GM19395 (cell line): Measurements from ENCODE around the gene HEATR9.

Experiments used
- ATAC-seq: cut with Tn5 transposase; IDR thresholded peaks from one replicate; pipeline ENCODE4 v1.9.1; 2021; ENCODE audit warnings: mild to moderate bottlenecking, moderate library complexity; ENCODE audit not compliant: unreplicated experiment

HEATR9 gene

DNA sequence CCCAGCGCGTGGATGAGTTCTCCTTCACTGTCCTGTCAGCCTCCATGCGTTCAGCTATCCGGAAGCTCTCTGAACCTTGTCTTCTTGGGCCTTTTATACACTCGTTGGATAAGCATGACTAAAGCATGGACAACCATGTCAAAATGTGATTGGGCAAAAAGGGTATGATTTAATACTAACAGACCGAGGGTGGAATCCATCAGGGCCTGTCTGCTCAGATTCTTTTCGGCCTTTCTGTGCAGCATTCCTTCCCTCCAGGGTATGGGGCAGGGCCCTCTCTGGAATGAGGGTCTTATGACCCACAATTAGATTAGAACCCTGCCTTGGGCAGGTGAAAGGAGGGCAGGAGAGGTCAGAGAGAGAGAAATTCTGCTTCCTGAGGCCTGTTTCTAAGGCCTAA, 25.5 kb upstream of the HEATR9 start:
- no peak for ATAC-seq

DNA sequence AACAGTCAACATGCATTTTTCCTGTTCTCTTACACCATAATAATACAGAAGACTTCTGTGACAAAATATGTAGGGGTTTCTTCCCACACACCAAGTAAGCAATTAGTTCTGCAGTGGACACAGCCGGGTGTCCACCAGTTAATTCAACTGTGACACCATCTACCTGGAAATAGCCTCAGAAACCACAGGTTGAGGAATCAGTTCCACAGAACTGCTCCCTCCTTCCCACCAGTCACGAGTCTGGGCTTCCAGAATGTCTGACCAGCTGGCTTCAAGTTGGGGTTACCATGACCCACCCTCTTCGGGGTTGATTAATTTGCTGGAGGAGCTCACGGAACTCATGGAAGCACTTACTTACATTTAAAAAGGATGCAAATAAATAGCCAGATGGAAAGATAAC, 25.1 kb upstream of the HEATR9 start:
- ATAC-seq: no peak

DNA sequence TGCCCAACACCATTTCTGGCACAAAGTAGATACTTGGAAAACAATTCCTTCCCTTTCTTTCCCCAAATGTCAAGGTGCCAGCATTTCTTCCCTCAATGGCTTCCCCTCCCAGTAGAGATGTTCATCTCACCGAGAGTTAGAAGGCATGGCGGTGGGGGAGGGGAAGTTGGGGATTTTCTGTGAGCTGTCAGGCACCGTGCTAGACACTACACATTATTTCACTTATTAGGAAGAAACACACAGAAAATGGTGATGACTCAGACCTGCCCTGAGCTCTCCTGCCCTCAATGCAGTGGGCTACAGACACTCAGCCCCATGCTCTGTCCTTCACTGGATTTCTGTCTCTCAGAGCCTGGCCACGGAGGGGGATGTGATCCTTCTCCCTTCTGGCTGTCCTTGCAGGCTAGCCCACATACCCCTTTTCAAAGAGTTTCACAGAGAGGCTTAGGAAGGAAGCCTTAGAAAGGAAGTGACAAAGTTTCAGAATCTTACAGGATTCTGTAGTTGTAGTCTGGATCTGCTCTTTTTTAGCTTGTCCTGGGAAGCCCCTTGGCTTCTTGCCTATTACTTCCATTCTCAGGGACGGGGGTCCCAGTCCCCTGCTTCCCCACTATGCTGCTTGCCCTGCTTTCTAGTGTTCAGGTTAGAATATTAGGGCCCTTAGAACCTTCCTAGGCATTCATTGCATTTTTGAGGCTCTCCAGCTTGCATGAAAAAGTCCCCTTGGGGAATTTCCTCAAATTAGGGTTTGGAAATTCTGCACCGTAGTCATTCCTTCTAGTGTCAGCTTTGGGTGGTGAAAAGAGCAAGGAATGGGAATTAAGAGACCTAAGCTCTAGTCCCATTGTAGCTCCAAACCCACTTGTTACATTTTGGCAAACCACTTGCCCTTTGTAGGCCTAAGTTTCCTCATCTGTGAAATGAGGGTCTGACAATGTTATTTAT, 23.7 kb upstream of the HEATR9 start:
- ATAC-seq: no peak

DNA sequence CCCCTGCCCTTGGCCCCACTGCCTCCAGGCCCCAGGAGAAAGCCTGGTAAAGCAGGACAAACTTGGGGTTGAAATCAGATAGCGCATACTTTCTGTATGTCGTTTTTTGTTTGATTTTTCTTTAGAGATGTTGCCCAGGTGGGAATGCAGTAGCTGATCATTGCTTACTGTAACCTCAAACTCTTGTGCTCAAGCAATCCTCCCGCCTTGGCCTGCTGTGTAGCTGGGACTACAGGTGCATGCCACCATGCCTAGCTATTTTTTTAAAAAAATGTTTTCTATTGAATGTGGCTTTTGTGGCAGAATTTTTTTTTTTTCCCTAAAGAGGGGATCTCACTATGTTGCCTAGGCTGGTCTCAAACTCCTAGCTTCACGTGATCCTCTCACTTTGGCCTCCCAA, 22.6 kb upstream of the HEATR9 start:
- ATAC-seq: no peak

DNA sequence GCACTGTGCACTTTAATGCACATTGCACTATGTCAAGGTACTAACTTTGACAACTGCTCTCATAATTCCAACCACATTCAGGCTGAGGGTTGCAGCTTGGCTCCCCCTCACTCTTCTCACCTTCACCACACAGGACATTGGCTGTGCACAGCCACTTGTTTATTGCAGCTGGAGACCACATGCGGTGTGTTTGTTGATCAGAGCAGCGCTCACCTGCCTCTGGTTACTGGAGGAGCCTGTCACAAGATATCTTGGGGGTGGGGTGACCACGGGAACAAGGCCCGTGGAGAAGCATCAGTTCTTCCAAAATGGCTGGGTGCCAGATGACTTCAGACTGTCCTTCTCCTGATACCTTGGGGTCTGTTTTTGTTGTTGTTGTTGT, 22.1 kb upstream of the HEATR9 start:
- no peak for ATAC-seq

DNA sequence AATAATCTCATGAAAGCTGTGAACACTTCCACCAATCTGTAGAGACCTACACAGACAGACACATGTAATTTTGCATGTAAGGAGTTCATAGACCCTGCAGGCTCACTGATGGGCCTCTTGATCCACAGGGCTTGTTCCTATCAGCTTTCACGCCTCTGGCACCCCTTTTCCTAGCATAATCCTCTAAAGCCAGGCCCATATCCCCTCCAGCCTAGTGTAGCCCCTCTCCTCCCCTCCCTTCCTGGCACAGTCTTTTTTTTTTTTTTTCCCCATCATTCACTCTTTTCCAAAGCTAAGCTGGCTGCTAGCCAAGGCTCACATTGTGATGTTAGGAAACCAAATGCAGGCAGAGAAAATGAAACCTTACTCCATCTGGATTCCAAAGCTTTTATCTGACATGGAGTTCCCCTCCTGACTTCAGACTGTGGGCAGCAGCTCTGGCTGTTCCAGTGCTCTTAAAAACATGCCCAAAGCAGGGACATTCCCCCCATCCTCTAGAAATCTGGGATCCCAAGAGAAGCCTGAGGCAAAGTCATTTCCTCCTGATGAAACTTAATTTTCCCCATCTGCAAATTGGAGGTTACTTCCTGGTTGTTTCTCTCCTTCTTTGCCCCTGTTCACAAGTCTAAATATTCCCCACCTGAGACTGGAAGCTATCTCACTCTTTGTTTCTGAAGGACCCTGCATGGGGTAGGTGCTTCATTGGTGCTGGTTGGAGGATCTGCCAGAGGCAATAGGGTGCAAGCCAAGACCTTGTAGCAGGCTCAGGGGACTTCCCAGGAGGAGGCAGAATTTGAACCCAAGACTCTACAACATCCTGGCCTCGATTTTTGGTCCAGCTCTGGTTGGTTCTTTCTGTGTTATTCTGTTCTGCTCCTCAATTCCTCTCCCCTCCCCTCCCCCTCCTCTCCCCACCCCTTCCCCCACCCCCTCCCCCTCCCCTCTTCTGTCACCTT, 21.4 kb upstream of the HEATR9 start:
- no peak for ATAC-seq

DNA sequence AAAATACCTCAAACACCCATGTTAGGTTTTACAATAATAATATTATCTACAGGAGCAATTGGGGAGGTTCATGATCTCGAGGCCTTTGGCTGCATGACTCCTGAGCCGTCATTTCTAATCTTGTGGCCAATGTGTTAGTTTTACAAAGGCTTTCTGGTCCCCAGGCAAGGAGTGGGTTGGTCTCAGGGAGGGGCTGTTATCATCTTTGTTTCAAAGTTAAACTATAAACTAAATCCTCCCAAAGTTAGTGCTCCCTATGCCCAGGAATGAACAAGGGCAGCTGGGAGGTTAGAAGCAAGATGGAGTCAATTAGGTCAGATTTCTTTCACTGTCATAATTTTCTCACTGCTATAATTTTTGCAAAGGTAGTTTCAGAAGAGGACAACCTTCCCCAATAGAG, 20.6 kb upstream of the HEATR9 start:
- ATAC-seq: no peak

DNA sequence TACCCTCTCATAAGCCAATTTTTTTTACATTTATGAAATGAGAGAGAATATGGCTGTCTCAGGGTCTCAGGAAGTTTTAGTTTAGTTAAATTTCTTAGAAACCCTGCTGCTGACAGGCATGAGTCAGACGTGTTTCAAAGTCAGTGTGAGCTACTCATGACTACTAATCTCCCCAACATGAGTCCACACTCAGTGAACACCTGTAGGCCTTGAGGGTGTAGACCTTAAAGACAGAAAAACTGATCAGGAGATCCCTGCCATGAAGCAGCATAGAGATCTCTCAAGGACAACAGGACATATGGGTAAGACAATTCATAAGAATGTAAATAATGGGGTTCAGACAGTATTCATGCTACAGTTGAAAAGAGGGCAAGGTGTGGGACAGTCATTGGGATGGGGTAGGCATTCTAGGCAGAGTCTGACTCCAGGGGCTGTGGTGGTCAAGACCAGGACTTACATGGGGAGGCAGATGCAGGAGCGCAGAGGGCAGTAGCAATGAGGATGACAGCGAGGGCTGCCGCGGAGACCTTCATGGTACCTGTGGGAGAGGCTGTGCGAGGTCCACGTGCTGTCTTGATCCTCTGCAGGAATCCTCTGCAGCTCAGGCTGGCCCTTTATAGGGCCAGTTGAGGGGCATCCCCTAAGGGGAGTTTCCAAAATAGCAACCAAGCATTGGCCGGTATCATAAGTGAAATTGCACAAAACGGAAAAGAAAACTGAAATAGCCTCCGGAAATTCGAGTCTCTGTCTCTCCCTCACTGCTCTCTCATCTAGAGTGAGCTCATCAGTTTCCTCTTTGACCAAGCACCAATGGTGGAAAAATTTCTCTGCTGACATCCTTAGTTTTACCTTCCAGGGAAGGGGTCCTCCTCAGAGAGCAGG, 11.3 kb upstream of the HEATR9 start, which contains the start of gene CCL5:
Gene CCL5 (minus strand): TSS at position 588 of the 882 bp plus-strand sequence.
- ATAC-seq: peak; percentile 93

DNA sequence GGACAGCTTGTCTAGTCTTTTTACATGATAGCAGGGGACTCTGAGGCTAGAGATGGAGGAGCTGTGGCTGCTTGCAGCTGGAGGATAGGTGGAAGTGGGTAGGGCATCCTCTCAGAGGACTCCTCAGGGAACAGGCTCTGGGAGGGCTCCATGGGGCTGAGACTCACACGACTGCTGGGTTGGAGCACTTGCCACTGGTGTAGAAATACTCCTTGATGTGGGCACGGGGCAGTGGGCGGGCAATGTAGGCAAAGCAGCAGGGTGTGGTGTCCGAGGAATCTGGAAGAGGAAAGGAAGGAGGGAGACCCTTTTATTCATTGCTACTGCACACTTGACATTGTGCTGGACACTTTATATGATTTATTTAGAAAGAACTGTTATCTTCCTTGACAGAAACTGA, 9.7 kb upstream of the HEATR9 start:
- ATAC-seq: no peak

DNA sequence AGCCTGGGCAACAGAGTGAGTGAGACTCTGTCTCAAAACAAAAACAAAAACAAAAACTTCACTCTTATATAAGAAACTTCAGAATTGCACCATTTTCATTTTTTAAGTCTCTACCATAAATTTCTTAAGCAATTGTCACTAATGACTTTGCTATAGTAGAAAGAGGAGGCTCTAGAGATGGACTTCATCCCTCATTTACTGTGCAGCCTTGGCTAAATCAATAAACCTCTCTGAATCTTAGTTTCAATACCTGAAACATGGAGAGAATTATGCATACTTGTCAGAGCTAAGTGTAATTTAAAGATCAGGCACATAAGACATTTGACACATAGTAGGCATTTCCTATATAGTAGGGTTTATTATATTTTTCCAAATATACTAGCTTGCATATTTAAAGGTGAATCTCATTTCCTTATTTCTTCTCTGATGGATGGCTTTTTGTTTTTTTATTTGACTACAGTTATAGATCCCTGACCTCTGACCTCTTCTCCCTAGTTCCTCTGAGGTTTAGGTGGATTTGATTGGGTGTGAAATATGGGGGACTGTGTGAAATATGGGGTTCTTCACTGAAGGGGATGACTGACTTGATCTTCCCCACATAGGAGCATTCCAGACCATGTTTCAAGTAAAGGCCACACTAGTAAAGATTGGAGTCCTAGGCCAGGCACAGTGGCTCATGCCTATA, 8.8 kb upstream of the HEATR9 start:
- no peak for ATAC-seq

DNA sequence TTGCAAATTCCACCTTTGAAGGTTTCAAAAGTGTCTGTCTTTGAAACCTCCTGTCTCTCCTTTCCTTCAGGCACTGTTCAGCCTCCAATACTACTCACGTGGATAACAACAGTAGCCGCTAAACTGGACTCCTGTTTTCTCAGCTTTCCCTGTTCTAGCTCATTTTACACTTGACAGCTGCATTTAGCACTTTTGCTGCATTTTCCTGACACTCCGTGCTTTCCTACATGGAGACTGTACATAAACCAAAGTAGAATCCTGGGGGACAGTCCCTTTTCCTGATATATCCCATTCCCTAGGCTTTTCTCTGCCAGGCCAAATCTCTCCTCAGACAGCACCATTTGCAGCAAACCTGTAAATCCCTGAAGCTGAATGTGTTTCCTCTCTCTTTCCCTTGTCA, 7.8 kb upstream of the HEATR9 start:
- ATAC-seq: no peak

DNA sequence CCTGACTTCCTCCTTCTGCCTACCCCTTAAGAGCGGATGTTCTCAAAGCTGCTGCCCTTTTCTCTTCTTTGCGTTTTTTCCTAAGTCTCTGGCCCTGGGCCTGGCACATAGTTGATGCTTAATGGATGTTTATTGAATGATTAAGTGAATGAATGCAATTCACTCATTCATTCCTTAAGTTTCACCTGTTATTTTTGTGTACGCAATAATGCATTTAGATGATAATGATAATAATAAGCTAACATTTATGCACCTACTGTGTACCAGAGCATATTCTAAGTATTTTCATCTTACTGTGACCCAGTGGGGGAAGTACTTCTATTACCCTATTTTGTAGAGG, 7.1 kb upstream of the HEATR9 start:
- no peak for ATAC-seq

DNA sequence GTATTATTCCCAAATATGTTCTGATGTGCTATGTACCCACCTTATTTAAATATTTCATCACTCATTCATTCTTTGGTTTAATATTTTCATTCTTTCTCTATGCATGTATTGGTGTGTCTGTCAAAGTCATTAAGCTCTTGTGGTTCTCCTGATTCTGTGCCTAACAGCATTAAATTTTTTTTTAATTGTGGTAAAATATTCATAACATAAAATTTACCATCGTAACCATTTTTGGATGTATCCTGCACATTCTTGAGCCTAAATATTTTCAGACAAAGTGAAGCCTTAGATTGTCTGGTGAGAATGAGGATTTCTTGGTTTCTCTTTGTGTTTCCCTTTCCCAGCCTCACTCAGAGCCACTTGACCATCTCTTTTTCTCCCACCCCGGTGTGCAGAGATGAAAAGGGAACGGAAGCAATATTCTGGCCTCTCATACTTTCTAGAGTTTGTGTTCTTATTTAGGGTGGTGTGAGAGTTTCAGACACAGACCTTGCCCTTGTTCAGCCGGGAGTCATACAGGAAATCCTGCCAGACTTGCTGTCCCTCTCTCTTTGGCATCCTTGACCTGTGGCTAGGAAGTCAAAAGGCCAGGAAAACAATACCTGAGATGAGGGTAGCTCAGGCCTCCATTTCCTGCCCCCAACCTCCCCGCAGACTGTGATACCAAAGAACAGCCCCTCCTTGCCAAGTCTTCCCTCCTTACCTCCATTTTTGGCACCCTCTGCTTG, 6.5 kb upstream of the HEATR9 start:
- ATAC-seq: no peak

DNA sequence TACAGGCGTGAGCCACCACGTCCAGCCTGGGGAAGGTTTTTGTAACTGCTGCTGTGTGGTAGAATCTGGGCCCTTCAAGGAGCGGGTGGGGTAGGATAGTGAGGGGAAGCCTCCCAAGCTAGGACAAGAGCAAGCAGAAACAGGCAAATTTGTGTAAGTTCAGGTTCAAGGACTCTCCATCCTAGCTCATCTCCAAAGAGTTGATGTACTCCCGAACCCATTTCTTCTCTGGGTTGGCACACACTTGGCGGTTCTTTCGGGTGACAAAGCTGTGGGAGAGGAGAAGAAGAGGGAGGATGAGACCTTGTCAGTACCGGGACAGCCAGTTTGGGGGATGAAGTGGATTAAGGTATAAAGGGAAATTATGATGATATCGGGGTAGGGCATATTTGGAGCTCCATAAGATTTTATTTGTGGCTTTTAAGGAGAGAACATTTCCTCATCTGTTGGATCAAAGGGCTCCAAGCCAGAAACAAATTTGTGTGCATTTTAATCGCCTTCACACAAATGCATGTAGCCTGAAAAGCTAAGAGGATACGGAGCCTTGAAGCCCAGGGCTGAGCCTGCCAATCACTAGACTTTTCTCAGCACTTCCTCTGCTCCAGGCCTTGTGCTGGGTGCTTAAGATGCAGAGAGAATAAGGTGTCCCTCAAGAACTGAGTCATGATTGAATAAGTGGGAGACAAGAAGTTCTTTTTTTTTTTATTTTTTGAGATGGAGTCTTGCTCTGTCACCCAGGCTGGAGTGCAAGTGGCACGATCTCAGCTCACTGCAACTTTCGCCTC, 3.7 kb upstream of the HEATR9 start:
- ATAC-seq: no peak

DNA sequence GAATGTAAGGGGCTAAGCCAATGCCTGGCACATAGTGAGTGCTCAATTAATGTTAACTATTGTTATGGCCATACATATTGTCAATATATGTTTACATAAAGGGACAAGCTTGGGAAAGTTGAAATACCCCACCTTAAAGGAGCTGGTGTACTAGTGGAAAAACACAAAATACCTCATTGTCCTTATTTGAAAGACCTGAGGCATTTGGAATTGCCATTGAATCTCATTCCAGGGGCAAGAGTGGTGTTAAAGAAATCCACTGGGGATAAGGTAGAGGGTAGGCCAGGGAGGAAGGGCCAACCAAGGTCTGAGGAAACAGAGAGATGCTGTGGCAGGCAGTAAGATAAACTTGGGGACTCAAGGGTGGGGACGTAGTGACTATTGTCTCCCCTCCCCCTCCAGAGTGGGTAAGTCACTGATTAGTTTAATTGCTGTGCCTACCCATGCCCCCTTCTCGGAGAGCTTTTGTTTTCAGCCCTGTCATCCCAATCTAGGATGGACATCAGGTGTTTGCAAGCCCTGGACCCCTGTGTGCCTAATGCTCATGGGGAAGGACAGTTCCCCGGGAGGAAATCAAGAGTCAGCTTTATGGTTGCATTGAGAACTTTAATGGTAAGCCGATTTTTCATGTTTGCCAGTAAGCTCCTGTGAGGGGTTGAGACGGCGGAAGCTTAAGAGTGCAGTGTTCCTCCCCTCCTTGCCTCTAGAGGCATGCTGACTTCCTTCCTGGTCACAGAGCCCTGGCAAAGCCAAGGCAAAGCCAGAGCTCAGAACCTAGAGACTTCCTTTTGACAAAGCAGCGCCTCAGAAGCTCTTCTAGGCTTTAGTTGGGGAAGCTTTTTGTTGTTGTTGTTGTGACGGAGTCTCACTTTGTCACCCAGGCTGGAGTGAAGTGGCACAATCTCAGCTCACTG, 2.5 kb upstream of the HEATR9 start:
- no peak for ATAC-seq

DNA sequence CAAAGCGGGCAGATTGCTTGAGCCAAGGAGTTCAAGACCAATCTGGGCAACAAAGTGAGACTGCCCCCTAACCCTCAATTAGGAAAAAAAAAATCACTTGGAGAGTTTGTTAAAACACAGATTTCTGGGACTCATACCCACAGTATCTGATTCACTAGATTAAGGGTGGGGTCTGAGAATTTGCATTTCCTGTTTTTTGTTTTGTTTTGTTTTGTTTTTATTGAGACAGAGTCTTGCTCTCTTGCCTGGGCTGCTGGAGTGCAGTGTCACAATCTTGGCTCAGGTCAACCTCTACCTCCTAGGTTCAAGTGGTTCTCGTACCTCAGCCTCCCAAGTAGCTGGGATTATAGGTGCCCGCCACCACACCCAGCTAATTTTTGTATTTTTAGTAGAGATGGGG, 1.1 kb downstream of the HEATR9 start:
- ATAC-seq: no peak

DNA sequence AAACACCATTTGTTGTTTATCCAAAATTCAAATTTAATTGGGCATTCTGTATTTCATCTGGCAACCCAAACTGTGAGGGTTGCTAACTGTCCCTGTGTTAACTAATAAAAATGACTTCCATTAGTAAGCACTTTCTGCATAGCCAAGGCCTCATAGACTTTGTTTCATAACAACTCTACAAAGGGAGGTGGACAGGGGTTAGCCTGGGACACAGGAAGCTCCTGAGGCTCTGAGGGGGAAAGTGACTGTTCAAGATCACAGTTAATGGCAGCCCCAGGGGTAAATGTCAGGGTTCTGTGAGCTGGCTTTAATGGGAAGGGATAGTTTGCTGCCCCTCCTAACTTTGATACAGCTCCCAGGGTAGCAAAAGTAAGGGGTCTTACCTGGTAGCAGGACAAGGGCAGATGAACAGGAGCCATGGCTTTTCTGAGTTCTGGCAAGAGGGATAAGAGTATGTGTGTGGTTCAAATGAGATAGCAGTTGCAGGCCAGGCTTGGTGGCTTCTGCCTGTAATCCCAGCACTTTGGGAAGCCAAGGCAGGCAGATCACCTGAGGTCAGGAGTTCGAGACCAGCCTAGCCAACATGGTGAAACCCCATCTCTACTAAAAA, 2.2 kb downstream of the HEATR9 start:
- no peak for ATAC-seq
